Mucosa of rectum (tissue), 2 donors: ENCODE measurements around the gene PDE4B.

ENCODE experiments used
- H3K27ac ChIP-seq, 2 donors: one replicate each; pipeline ENCODE4 v1.7.0; 2013; ENCODE audit warnings: inconsistent platforms in 2 of 2, low read depth in 2 of 2, low read length in 2 of 2
- H3K27me3 ChIP-seq, 2 donors: one replicate each; pipeline ENCODE4 v1.7.0; 2013; ENCODE audit warnings: low read length in 2 of 2; ENCODE audit not compliant: control insufficient read depth in 2 of 2, insufficient read depth in 2 of 2
- H3K36me3 ChIP-seq, 2 donors: one replicate each; pipeline ENCODE4 v1.7.0; 2013; ENCODE audit warnings: low read length in 2 of 2; ENCODE audit not compliant: control insufficient read depth in 2 of 2, insufficient read depth in 2 of 2
- H3K4me1 ChIP-seq, 2 donors: one replicate each; pipeline ENCODE4 v1.7.0; 2013; ENCODE audit warnings: low read length in 2 of 2, mild to moderate bottlenecking in 1 of 2; ENCODE audit not compliant: control insufficient read depth in 2 of 2, insufficient read depth in 2 of 2
- H3K4me3 ChIP-seq, 2 donors: one replicate each; pipeline ENCODE4 v1.7.0; 2013; ENCODE audit warnings: low read length in 2 of 2
- H3K9ac ChIP-seq, 2 donors: one replicate each; pipeline ENCODE4 v1.7.0; 2013; ENCODE audit warnings: low read length in 2 of 2, low read depth in 1 of 2, mild to moderate bottlenecking in 1 of 2
- H3K9me3 ChIP-seq, 2 donors: one replicate each; pipeline ENCODE4 v1.7.0; 2013; ENCODE audit warnings: low read length in 2 of 2; ENCODE audit not compliant: control insufficient read depth in 2 of 2
- donor health status: healthy.
- donor health status: Normal muscosa, but diverticular disease.

Gene PDE4B

DNA sequence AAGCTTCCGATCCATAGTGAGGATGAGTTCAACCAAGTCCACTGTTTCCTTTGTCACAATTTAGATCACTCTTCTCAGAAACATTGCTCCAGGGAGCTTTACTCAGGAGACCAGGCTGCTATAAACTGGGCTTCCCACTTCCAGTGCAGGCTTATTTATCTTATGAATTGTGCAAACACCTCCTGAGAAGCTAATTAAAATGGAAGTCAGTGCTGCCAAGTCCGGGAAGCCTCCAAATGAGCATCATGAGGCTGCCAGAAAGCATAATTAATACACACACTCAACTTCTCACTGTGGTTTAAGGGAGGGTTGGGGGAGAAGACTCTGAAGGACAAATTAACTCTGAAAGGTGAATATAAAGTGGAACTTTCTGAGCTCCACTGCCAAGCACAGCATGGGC is 596.2 kb downstream of the PDE4B start:
- Histone ChIP-seq H3K9me3 (no peaks in the 10 kb centered on the region), H3K4me3 (no peak overlapping the region), H3K27ac (no peak overlapping the region), H3K4me1 (no peaks in the 10 kb centered on the region), H3K36me3 (no peaks in the 10 kb centered on the region), H3K9ac (no peak overlapping the region), H3K27me3 (no peaks in the 10 kb centered on the region)

DNA sequence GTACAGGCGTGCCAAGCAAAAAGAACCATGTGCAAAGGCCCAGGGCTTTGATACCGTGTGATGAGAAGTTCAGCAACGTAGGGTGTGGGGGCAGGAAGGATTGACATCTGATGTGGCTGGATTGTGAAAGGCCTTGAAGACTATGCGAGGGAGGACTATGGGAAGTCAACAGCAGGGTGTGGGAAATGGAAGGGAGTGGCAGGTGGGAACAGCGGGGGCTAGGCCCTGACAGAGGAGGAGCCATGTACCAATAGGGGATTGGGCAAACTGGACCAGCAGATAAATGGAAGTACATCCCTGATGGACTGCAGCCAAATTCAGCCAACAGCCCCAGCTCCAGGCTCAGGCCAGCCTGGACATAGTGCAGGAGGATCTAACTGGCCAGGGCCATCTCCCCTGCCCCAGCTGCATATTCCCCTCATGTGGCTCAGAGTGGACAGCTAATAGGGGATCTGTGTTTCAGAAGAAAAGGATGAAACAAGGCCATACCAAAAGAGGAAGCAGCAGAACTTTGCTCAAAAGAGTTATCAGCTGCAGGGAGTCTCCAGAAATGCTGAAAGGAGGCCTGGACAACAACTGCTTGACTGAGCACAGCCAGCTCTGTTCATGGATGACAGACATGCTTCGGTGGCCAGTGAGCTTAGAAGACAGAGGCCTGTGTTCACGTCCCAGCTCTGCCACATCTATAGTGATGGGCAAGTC is 601.0 kb downstream of the PDE4B start:
- H3K27me3 ChIP-seq, result no peaks in the 10 kb centered on the region
- H3K36me3 ChIP-seq, result no peaks in the 10 kb centered on the region
- no peaks in the 10 kb centered on the region for H3K9me3 ChIP-seq
- H3K4me1 ChIP-seq, result peaks cover 0 to 7% of the 10 kb centered on the region in 2 donors
- H3K4me3 ChIP-seq, result no peak overlapping the region
- H3K9ac ChIP-seq, result no peak overlapping the region
- no peak overlapping the region for H3K27ac ChIP-seq

DNA sequence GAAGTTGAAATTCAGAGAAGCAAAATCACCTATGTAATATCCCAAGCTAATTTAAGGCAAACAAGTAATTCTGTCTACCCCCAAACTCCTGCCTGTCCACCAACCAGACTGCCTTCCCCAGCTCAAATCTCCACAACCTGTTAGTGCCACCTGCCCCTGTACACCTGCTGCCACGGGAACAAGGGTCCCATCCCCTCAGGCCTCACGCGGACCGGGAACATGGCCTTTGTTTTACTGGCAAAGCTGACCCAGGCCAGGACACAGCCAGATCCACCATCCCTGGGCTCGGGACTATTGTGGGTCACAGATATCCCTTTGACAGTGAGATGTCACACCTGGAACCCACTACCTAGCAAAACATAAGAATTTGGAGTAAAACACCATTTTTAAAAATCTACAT is 601.9 kb downstream of the PDE4B start:
- Histone ChIP-seq H3K4me1 (peaks cover 0 to 7% of the 10 kb centered on the region in 2 donors), H3K4me3 (no peak overlapping the region), H3K27me3 (no peaks in the 10 kb centered on the region), H3K27ac (peak overlapping the region in 1 of 2 donors; percentile 1), H3K36me3 (no peaks in the 10 kb centered on the region), H3K9ac (no peak overlapping the region), H3K9me3 (no peaks in the 10 kb centered on the region)

DNA sequence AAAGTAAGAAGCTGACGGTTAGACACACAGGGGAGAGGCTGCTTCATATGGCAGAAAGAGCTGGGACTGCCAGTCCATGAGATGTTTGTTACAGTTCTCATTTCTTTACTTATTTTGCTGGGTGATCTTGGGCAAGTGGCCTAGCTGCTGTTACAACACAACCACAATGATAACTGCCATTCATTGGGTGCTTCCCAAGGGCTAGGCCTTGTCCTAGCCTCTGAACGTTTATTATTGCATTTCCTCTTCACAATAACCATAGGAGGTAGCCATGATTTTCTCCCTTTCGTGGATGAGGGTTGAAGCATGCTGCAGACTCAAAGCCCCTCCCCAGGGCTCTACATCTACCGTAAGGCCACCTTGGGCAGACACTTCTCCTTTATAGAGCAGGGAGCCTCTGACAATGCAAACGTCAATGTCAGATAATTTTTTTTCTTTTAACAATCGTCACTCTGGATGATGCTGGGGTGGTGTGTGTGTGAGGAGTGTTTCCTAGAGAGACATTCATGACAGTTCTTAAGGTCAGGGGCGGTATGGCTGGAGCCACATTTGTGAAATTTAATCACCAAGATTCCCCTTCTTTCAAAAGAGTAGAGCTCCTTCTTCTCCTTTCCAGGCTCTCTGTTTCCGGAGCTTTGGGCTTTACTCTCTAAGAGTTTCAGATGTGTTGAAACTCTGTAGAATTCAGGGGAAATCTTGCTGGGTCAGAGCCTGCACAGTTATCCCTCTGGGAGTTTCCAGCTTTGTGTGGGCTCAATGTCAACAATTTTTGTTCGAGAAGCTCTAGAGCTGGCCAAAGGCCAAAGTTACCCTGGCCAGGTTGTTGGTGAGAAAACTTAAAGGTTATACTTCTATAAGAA is 602.7 kb downstream of the PDE4B start:
- Histone ChIP-seq H3K4me3 (no peak overlapping the region), H3K27ac (no peak overlapping the region), H3K27me3 (no peaks in the 10 kb centered on the region), H3K36me3 (no peaks in the 10 kb centered on the region), H3K9me3 (no peaks in the 10 kb centered on the region), H3K4me1 (peaks cover 0 to 7% of the 10 kb centered on the region in 2 donors), H3K9ac (no peak overlapping the region)

DNA sequence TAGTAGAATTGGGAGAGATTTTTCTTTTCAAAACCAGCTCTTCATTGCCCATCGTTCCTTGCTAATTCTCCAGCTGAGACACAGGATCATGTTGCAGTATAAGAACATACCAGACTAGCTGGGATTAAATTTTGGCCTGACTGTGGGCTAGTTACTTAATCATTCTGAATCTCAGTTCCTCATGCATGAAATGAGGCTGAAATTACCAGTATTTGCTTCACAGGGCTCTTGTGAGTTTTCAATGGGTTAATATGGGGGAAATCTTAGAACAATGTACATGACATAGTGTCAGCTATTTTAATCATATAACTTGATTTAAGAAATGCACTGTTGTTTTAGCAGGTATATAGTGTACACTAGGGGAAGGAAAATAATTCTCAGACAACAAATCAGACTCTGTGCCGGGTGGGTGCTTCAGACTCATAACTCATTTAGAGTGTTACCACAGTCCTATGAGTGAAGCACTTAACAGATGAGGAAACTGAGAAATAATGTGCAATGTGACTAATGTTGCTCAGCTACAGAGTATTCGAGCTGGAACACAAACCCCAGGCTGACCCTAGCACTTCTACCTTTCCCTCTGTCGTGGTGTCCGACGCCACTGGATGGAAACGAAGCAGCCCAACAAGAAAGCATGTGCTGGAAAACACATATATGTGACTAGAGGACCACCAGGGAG is 603.7 kb downstream of the PDE4B start:
- Histone ChIP-seq H3K27ac (no peak overlapping the region), H3K4me3 (no peak overlapping the region), H3K4me1 (peaks cover 0 to 7% of the 10 kb centered on the region in 2 donors)

DNA sequence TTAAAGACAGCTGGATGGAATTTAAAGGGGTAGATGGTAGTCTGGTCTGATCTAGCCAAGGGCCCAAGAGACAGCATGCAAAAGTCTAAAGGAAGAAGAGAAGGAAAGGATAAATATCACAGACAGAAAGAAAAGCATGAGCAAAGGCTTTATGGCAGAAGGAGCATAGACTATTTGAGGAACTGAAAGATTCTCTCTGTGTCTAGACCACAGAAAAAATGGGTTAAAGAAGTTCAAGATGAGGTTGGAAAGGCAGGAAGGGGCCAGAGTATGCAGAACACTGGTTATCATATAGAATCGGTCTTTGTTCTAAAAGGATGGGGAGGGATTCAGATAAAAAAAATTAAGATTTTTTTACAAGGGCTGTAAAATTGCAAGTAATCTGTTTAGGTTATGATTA is 604.5 kb downstream of the PDE4B start:
- Histone ChIP-seq H3K9ac (no peak overlapping the region), H3K9me3 (no peaks in the 10 kb centered on the region), H3K4me1 (peaks cover 0 to 7% of the 10 kb centered on the region in 2 donors), H3K27ac (no peak overlapping the region), H3K27me3 (no peaks in the 10 kb centered on the region), H3K4me3 (no peak overlapping the region), H3K36me3 (no peaks in the 10 kb centered on the region)

More for the DNA sequence above, 603.7 kb downstream of the PDE4B start:
- Histone ChIP-seq H3K27me3 (no peaks in the 10 kb centered on the region), H3K36me3 (no peaks in the 10 kb centered on the region), H3K9ac (no peak overlapping the region), H3K9me3 (no peaks in the 10 kb centered on the region)

DNA sequence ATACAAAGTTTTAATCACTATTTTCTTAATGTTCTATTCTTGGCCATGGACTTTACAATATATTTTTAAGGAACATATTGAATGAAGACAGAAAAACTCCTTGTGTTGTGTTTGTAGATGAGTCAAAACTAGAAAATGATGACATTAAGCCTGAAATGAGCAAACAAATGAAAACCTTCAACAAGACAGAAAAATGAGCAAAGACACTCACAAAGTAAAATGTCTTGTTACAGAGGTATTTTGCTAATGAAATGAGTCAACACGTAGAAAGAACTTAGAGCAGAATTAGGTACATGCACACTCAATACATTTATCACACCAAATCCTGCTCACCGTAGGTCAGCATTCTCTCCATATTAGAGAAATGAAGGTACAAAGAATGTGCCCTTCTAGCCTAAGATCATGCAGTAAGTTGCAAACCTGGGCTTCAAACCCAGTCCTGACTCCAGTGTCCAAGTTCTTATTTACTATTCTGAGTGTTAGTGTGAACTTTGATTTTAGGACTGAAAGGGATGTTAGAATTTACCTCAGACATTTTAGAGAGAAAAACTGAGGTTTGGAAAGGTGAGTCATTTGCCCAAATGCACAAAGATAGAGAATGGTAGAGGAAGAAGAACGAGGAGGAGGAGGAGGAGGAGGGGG is 607.3 kb downstream of the PDE4B start:
- H3K36me3 ChIP-seq, result no peaks in the 10 kb centered on the region
- H3K9ac ChIP-seq, result no peak overlapping the region
- no peak overlapping the region for H3K4me3 ChIP-seq
- no peaks in the 10 kb centered on the region for H3K27me3 ChIP-seq
- H3K9me3 ChIP-seq, result no peaks in the 10 kb centered on the region
- no peak overlapping the region for H3K27ac ChIP-seq
- H3K4me1 ChIP-seq, result peaks cover 0 to 7% of the 10 kb centered on the region in 2 donors

DNA sequence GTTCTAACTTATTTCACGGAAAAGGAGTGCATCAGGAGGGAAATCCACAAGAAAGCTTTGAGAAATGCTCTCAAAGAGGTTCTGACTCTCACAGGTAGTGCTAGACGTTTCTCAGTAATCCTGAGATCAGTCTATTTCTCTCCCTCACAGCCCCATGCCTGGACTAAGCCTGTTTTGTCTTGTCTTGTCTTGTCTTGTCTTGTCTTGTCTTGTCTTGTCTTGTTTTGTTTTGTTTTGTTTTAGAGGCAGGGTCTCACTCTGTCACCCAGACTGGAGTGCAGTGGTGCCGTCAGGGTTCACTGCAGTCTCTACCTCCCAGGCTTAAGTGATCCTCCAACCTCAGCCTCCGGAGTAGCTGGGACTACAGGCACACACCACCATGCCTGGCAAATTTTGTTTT is 608.0 kb downstream of the PDE4B start:
- Histone ChIP-seq H3K36me3 (no peaks in the 10 kb centered on the region), H3K4me3 (no peak overlapping the region), H3K27me3 (no peaks in the 10 kb centered on the region), H3K4me1 (peaks cover 0 to under 1% of the 10 kb centered on the region in 2 donors), H3K27ac (no peak overlapping the region), H3K9ac (no peak overlapping the region), H3K9me3 (no peaks in the 10 kb centered on the region)

DNA sequence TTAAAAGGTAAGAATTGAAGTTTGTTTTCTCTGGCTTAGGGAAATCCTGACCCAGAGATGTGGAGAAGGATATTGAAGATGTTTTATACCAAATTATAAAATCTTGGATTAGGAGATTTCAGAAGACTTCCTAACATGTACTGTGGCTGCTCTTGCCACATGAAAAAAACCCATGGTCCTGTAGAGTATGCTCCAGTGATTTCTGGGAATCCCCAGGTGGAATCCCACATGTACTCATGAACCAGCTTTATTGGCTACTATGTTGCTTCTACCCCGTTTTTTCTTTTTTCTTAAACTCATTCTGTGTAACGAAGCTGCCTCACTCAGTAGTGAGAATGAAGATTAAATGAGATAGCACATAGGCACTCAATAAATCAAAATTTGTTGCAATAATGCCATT is 608.5 kb downstream of the PDE4B start:
- Histone ChIP-seq H3K36me3 (no peaks in the 10 kb centered on the region), H3K4me3 (no peak overlapping the region), H3K9ac (no peak overlapping the region), H3K4me1 (no peaks in the 10 kb centered on the region), H3K27me3 (no peaks in the 10 kb centered on the region), H3K27ac (no peak overlapping the region), H3K9me3 (no peaks in the 10 kb centered on the region)
